Stimulated activated CD8-positive, alpha-beta memory T cell treated with anti-CD3 and anti-CD28 coated beads, Interleukin-12 subunit alpha, Interleukin-12 subunit beta, amount 100 ng/mL, for 24 hours (primary cell): Measurements from ENCODE around the gene KRT76.
"Not testable (repeated sequence)": the region's sequence is repeated elsewhere in the genome, so short reads cannot be mapped to it uniquely, and the experiment has no call there.

Experiments
- DNase-seq: peaks from one replicate; pipeline ENCODE4 v3.0.0-alpha.2; 2020; ENCODE audit errors: extremely low read depth

The KRT76 gene

GRCh38 chr12:52759218-52759617 lies 17.9 kb downstream of the KRT76 start:
- DNase-seq, result no peak

GRCh38 chr12:52757449-52758176 lies 19.5 kb downstream of the KRT76 start:
- DNase-seq, result no peak

- DNase-seq, result no peak
Observed at GRCh38 chr12:52756281-52756960, 20.7 kb downstream of the KRT76 start.

GRCh38 chr12:52755533-52755932 lies 21.6 kb downstream of the KRT76 start:
- DNase-seq, result no peak

- DNase-seq, result no peak
Observed at GRCh38 chr12:52754135-52754534, 23.0 kb downstream of the KRT76 start.

GRCh38 chr12:52753283-52753682 lies 23.9 kb downstream of the KRT76 start:
- DNase-seq, result no peak

GRCh38 chr12:52752516-52752915 lies 24.6 kb downstream of the KRT76 start:
- DNase-seq, result no peak

GRCh38 chr12:52751795-52752194 lies 25.4 kb downstream of the KRT76 start:
- DNase-seq, result no peak

GRCh38 chr12:52750532-52750931 lies 26.6 kb downstream of the KRT76 start:
- DNase-seq, result not testable (repeated sequence)

GRCh38 chr12:52749827-52750226 lies 27.3 kb downstream of the KRT76 start:
- no peak for DNase-seq

GRCh38 chr12:52748578-52748977 lies 28.6 kb downstream of the KRT76 start:
- no peak for DNase-seq

GRCh38 chr12:52745554-52745953 lies 31.6 kb downstream of the KRT76 start:
- DNase-seq, result no peak

- DNase-seq, result no peak
Observed at GRCh38 chr12:52744493-52745156, 32.5 kb downstream of the KRT76 start.

- DNase-seq, result no peak
Observed at GRCh38 chr12:52742822-52743457, 34.2 kb downstream of the KRT76 start.

- DNase-seq, result no peak
Observed at GRCh38 chr12:52742196-52742580, 35.0 kb downstream of the KRT76 start.

- DNase-seq, result peak; percentile 21
Observed at GRCh38 chr12:52741375-52742195, 35.6 kb downstream of the KRT76 start.

GRCh38 chr12:52740584-52740983 lies 36.6 kb downstream of the KRT76 start:
- DNase-seq, result no peak

- no peak for DNase-seq
Observed at GRCh38 chr12:52739963-52740362, 37.2 kb downstream of the KRT76 start.

- no peak for DNase-seq
Observed at GRCh38 chr12:52735816-52736632, 41.1 kb downstream of the KRT76 start.

GRCh38 chr12:52735106-52735505 lies 42.0 kb downstream of the KRT76 start:
- no peak for DNase-seq

GRCh38 chr12:52730793-52731192 lies 46.4 kb downstream of the KRT76 start:
- no peak for DNase-seq
